GM23248 (cell line): Measurements from ENCODE around the gene INHBC. TPM values are rescaled to one million over a fixed set of nuclear protein-coding genes. Genes with fewer than 3 reads are reported as not detected.

Source experiments
- DNase-seq: peaks from one replicate; pipeline ENCODE4 v3.0.0-alpha.2; 2015
- H2AFZ ChIP-seq: fragments of 200-600 bp; sonication (generic); 2 replicates; pipeline ENCODE4 v1.6.1; 2016; ENCODE audit warnings: antibody characterized with exemption
- H3F3A ChIP-seq: fragments of 200-600 bp; sonication (generic); 2 replicates; pipeline ENCODE4 v1.6.1; 2016; ENCODE audit warnings: mild to moderate bottlenecking, antibody characterized with exemption, mixed run types; ENCODE audit not compliant: insufficient read depth
- H3K27ac ChIP-seq: fragments of 200-600 bp; sonication (generic); 2 replicates; pipeline ENCODE4 v1.5.1; 2016; ENCODE audit warnings: mild to moderate bottlenecking
- H3K27me3 ChIP-seq: fragments of 200-600 bp; sonication (generic); replicated peaks from 2 replicates; pipeline ENCODE4 v1.6.1; 2016; ENCODE audit warnings: mild to moderate bottlenecking; ENCODE audit not compliant: insufficient read depth
- H3K36me3 ChIP-seq: fragments of 200-600 bp; sonication (generic); 2 replicates; pipeline ENCODE4 v1.6.1; 2016; ENCODE audit warnings: low read depth, mild to moderate bottlenecking
- H3K4me1 ChIP-seq: fragments of 200-600 bp; sonication (generic); 2 replicates; pipeline ENCODE4 v1.6.1; 2016; ENCODE audit warnings: mild to moderate bottlenecking; ENCODE audit not compliant: insufficient read depth
- H3K4me2 ChIP-seq: fragments of 200-600 bp; sonication (generic); one replicate; pipeline ENCODE4 v1.6.1; 2016; ENCODE audit warnings: mild to moderate bottlenecking; ENCODE audit not compliant: unreplicated experiment
- H3K4me3 ChIP-seq: fragments of 200-600 bp; sonication (generic); 2 replicates; pipeline ENCODE4 v1.5.1; 2016; ENCODE audit warnings: mild to moderate bottlenecking
- H3K79me2 ChIP-seq: fragments of 200-600 bp; sonication (generic); 2 replicates; pipeline ENCODE4 v1.6.1; 2016; ENCODE audit warnings: mild to moderate bottlenecking; ENCODE audit not compliant: insufficient read depth
- H3K9ac ChIP-seq: fragments of 200-600 bp; sonication (generic); 2 replicates; pipeline ENCODE4 v1.6.1; 2016; ENCODE audit warnings: mild to moderate bottlenecking
- H3K9me2 ChIP-seq: fragments of 200-600 bp; sonication (generic); 2 replicates; pipeline ENCODE4 v1.6.1; 2016; ENCODE audit warnings: mixed run types, mild to moderate bottlenecking, moderate library complexity; ENCODE audit not compliant: insufficient read depth
- H3K9me3 ChIP-seq: fragments of 200-600 bp; sonication (generic); one replicate; pipeline ENCODE4 v1.6.1; 2017; ENCODE audit warnings: low read depth
- H4K20me1 ChIP-seq: fragments of 200-600 bp; sonication (generic); 2 replicates; pipeline ENCODE4 v1.6.0; 2016; ENCODE audit not compliant: insufficient read depth
- EZH2 ChIP-seq: fragments of 200-600 bp; sonication (generic); IDR thresholded peaks from 2 replicates; pipeline ENCODE4 v1.6.1; 2018; ENCODE audit warnings: antibody characterized with exemption, mild to moderate bottlenecking; ENCODE audit not compliant: insufficient read depth, poor library complexity, severe bottlenecking
- EZH2phosphoT487 ChIP-seq: fragments of 200-600 bp; sonication (generic); IDR thresholded peaks from 2 replicates; pipeline ENCODE4 v1.6.1; 2018; ENCODE audit warnings: antibody characterized with exemption, moderate library complexity, mild to moderate bottlenecking, low read depth; ENCODE audit not compliant: insufficient read depth
- WGBS, 2 experiments: methylation state at CpG; one replicate each; pipeline ENCODE4 v1.1.6; 2015 to 2017; ENCODE audit warnings: low lambda C conversion rate in 2 of 2, low coverage in 1 of 2; ENCODE audit errors: missing lambda C conversion rate in 2 of 2; 5-methylcytosine and 5-hydroxymethylcytosine counted together
- in situ Hi-C: fragments of 300-500 bp; cut with MboI; formaldehyde crosslinking; loops from 2 replicates; pipeline ENCODE4 v1.15.0; 2020
- polyA plus RNA-seq: library from polyadenylated mRNA; unstranded; fragments of >200 nt; fragmentation: Nextera tagmentation; extraction: Ambion mirVana; gene quantifications from 2 replicates; pipeline ENCODE4 v1.2.1, GENCODE V29; 2016
- small RNA-seq: library from RNA; depleted of rRNA; stranded (forward); fragments of <200 nt; gene quantifications from one replicate; pipeline ENCODE3, GENCODE V24; 2014; ENCODE audit warnings: low read depth, low replicate concordance
- total RNA-seq: library from RNA; depleted of rRNA; stranded (reverse); fragments of >200 nt; shearing (Covaris generic); gene quantifications from 2 replicates; pipeline ENCODE4 v1.2.3, GENCODE V29; 2014; rRNA removed

The INHBC gene
- total and polyA plus RNA-seq, 2 experiments from 2014 or later = not detected

GRCh38 chr12:57500213-57500612, 65.6 kb downstream of the INHBC start:
- Histone ChIP-seq H3K79me2 (peaks cover 55% of the 10 kb centered on the region), H2AFZ (no peak overlapping the region), H3K9ac (no peak overlapping the region), H3K4me2 (no peak overlapping the region), H3K9me2 (no peaks in the 10 kb centered on the region), H3K36me3 (peaks cover 74% of the 10 kb centered on the region), H3K27ac (no peak overlapping the region), H3K4me1 (no peaks in the 10 kb centered on the region), H3K9me3 (no peaks in the 10 kb centered on the region), H4K20me1 (no peaks in the 10 kb centered on the region), H3F3A (peaks cover 15% of the 10 kb centered on the region; the same call in 1 of the 2 replicates), H3K4me3 (no peak overlapping the region), H3K27me3 (no peaks in the 10 kb centered on the region)
- in situ Hi-C loops = no loop called here
- DNase-seq = no peak
- 96% methylated on average over 11 of the region's 11 CpGs for whole genome bisulfite sequencing, 2 experiments
- TF ChIP-seq EZH2 (no peak), EZH2phosphoT487 (no peak)

Small RNA genes lying within 50 kb of the gene (small RNA-seq; reads per million reads assigned to genes)
- gene RNU6-879P = not detected

Other genes with a start within 250 kb of the INHBC start
- gene NXPH4, start 218.0 kb upstream of the INHBC start, total RNA-seq = 5.6 and 5.7 TPM in 2 replicates
- 5.4 and 6.7 TPM in 2 replicates for gene NXPH4, start 218.0 kb upstream of the INHBC start, polyA plus RNA-seq
- 272 and 341 TPM in 2 replicates for gene SHMT2, start 205.1 kb upstream of the INHBC start, total RNA-seq
- 184 and 185 TPM in 2 replicates for gene SHMT2, start 205.1 kb upstream of the INHBC start, polyA plus RNA-seq
- 0.32 and 1.3 TPM in 2 replicates for gene STAC3, start 183.6 kb upstream of the INHBC start, total RNA-seq
- gene STAC3, start 183.6 kb upstream of the INHBC start, polyA plus RNA-seq = 0.35 and 0.52 TPM in 2 replicates
- 16.9 and 27.6 TPM in 2 replicates for gene R3HDM2, start 3.7 kb upstream of the INHBC start, total RNA-seq
- 16.2 and 17.0 TPM in 2 replicates for gene R3HDM2, start 3.7 kb upstream of the INHBC start, polyA plus RNA-seq
- gene INHBE, start 20.5 kb downstream of the INHBC start, total RNA-seq = 0.65 and 0.76 TPM in 2 replicates
- 0.23 and 0.24 TPM in 2 replicates for gene INHBE, start 20.5 kb downstream of the INHBC start, polyA plus RNA-seq
- gene GLI1, start 25.0 kb downstream of the INHBC start, total RNA-seq = 0.63 and 1.8 TPM in 2 replicates
- 0.89 and 1.0 TPM in 2 replicates for gene GLI1, start 25.0 kb downstream of the INHBC start, polyA plus RNA-seq
- gene ARHGAP9, start 45.1 kb downstream of the INHBC start, total RNA-seq = 0.11 TPM in 1 of 2 replicates, not detected in the other
- 0.48 and 0.61 TPM in 2 replicates for gene ARHGAP9, start 45.1 kb downstream of the INHBC start, polyA plus RNA-seq
- 184 and 198 TPM in 2 replicates for gene MARS1, start 53.3 kb downstream of the INHBC start, total RNA-seq
- 264 and 272 TPM in 2 replicates for gene MARS1, start 53.3 kb downstream of the INHBC start, polyA plus RNA-seq
- 13.2 and 14.7 TPM in 2 replicates for gene DDIT3, start 85.7 kb downstream of the INHBC start, total RNA-seq
- gene DDIT3, start 85.7 kb downstream of the INHBC start, polyA plus RNA-seq = 36.6 and 42.5 TPM in 2 replicates
- 2.1 and 2.8 TPM in 2 replicates for gene MBD6, start 88.0 kb downstream of the INHBC start, total RNA-seq
- gene MBD6, start 88.0 kb downstream of the INHBC start, polyA plus RNA-seq = 9.7 and 13.0 TPM in 2 replicates
- 158 and 202 TPM in 2 replicates for gene DCTN2, start 112.4 kb downstream of the INHBC start, total RNA-seq
- 141 and 144 TPM in 2 replicates for gene DCTN2, start 112.4 kb downstream of the INHBC start, polyA plus RNA-seq
- under 0.01 and 0.11 TPM in 2 replicates for gene KIF5A, start 115.3 kb downstream of the INHBC start, total RNA-seq
- 0.15 and 0.18 TPM in 2 replicates for gene KIF5A, start 115.3 kb downstream of the INHBC start, polyA plus RNA-seq
- gene PIP4K2C, start 156.4 kb downstream of the INHBC start, total RNA-seq = 21.5 and 27.3 TPM in 2 replicates
- 20.7 and 22.5 TPM in 2 replicates for gene PIP4K2C, start 156.4 kb downstream of the INHBC start, polyA plus RNA-seq
- gene DTX3, start 170.0 kb downstream of the INHBC start, total RNA-seq = 12.3 and 19.6 TPM in 2 replicates
- 7.7 and 8.7 TPM in 2 replicates for gene DTX3, start 170.0 kb downstream of the INHBC start, polyA plus RNA-seq
- gene ARHGEF25, start 176.7 kb downstream of the INHBC start, total RNA-seq = 24.2 and 43.0 TPM in 2 replicates
- 0.24 and 0.60 TPM in 2 replicates for gene ARHGEF25, start 176.7 kb downstream of the INHBC start, polyA plus RNA-seq
- gene B4GALNT1, start 198.4 kb downstream of the INHBC start, total RNA-seq = 7.8 and 8.6 TPM in 2 replicates
- 4.7 and 5.4 TPM in 2 replicates for gene B4GALNT1, start 198.4 kb downstream of the INHBC start, polyA plus RNA-seq